ENCODE measurements around the gene VPS72. TPM values are rescaled to one million over a fixed set of nuclear protein-coding genes. Genes with fewer than 3 reads are reported as not detected.
A peak's percentile ranks its signal among the peaks of the same experiment; 100 is the strongest.
"Not testable (repeated sequence)": the region's sequence is repeated elsewhere in the genome, so short reads cannot be mapped to it uniquely, and the experiment has no call there.

The VPS72 gene
- total RNA-seq, 1 experiment from 2014 or later = 66.6 TPM

- peak overlapping the region; percentile 64 for H3K4me3 ChIP-seq
- DNase-seq (ENCODE audit: low read depth in 1 of 2, low spot score in 2 of 2) = no peak
- no peaks in the 10 kb centered on the region for H3K9me3 ChIP-seq (replicated peaks)
- peaks cover 25% of the 10 kb centered on the region for H3K4me1 ChIP-seq (replicated peaks)
- H3K27me3 ChIP-seq (replicated peaks) = no peaks in the 10 kb centered on the region
- peaks cover 23% of the 10 kb centered on the region for H3K36me3 ChIP-seq
- peak overlapping the region; percentile 74 for H3K27ac ChIP-seq
Observed at GRCh38 chr1:151197863-151198253, 7.9 kb upstream of the VPS72 start.

DNA sequence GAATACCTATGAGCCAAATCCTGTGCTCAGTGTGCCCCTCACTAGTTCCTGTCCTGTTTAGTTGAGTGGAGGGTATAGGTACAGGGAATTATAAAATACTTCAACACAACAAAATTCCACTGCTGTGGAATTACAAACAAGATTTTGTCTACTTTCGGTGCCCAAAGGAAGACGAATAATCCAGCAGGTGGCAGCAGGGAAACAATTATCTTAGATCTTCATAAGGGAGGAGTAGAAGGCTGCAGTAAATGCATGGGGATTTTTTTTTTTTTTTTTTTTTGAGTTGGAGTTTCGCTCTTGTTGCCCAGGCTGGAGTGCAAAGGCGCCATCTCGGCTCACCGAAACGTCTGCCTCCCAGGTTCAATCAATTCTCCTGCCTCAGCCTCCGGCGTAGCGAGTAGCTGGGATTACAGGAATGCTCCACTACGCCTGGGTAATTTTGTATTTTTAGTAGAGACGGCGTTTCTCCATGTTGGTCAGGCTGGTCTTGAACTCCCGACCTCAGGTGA lies 6.3 kb upstream of the VPS72 start:
- H3K4me3 ChIP-seq = peak overlapping the region; percentile 30
- H3K27ac ChIP-seq = peak overlapping the region; percentile 90
- H3K27me3 ChIP-seq (replicated peaks) = no peaks in the 10 kb centered on the region

GRCh38 chr1:151194894-151195594 lies 5.0 kb upstream of the VPS72 start:
- H3K9me3 ChIP-seq (replicated peaks); H3K36me3 ChIP-seq; H3K27me3 ChIP-seq (replicated peaks): not testable (repeated sequence)
- H3K27ac ChIP-seq = peak overlapping the region; percentile 90
- peaks cover 23% of the 10 kb centered on the region for H3K4me1 ChIP-seq (replicated peaks)
- H3K4me3 ChIP-seq = peak overlapping the region; percentile 25
- DNase-seq (ENCODE audit: low read depth in 1 of 2, low spot score in 2 of 2) = peak; percentile 79 to 93

More for the DNA sequence above, 6.3 kb upstream of the VPS72 start:
- Histone ChIP-seq H3K36me3 (peaks cover 8% of the 10 kb centered on the region), H3K4me1 (replicated peaks) (peaks cover 23% of the 10 kb centered on the region), H3K9me3 (replicated peaks) (no peaks in the 10 kb centered on the region)
- peak; percentile 77 to 84 for DNase-seq (ENCODE audit: low read depth in 1 of 2, low spot score in 2 of 2)

DNA sequence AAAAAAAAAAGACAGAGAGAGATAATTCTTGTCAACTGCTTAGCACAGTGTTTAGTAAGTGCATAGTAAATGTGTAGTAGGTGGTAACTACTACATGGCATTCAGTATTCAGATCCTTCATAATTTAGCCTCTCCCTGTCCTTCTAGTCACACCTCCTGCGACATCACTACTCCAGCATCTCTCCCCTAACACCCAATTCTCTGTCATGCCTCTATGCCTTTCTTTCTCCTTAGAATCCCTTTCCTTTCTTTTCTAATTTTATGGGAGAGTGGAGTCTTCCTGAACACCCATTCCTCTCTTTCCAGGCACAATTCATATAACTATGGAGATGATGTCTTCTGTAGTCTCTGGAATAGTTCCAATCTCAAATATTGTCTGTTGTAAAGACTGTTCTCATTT lies 3.9 kb upstream of the VPS72 start:
- no peak overlapping the region for H3K4me3 ChIP-seq
- H3K27me3 ChIP-seq (replicated peaks) = no peaks in the 10 kb centered on the region
- peaks cover 2% of the 10 kb centered on the region for H3K36me3 ChIP-seq
- no peak overlapping the region for H3K27ac ChIP-seq
- peaks cover 27% of the 10 kb centered on the region for H3K4me1 ChIP-seq (replicated peaks)
- no peak for DNase-seq (ENCODE audit: low read depth in 1 of 2, low spot score in 2 of 2)
- H3K9me3 ChIP-seq (replicated peaks) = no peaks in the 10 kb centered on the region

DNA sequence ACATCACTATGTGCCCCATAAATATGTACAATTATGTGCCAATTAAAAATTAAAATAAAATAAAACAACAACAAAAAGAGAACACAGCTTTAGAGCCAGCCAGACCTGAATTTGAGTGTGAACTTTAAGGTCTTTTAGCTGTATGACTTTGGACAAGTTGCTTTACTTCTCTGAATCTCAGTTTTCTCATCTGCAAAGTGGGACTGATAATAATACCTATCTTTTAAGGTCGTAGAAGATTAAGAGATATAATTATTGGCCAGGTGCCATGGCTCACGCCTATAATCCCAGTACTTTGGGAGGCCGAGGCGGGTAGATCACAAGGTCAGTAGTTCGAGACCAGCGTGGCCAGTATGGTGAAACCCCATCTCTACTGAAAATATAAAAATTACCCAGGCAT lies 3.3 kb upstream of the VPS72 start:
- Histone ChIP-seq H3K4me3 (no peak overlapping the region), H3K27ac (no peak overlapping the region), H3K9me3 (replicated peaks) (no peaks in the 10 kb centered on the region), H3K27me3 (replicated peaks) (no peaks in the 10 kb centered on the region), H3K36me3 (no peaks in the 10 kb centered on the region), H3K4me1 (replicated peaks) (peaks cover 32% of the 10 kb centered on the region)
- no peak for DNase-seq (ENCODE audit: low read depth in 1 of 2, low spot score in 2 of 2)

GRCh38 chr1:151192047-151192446 lies 2.0 kb upstream of the VPS72 start:
- no peak overlapping the region for H3K4me3 ChIP-seq
- peaks cover 26% of the 10 kb centered on the region for H3K4me1 ChIP-seq (replicated peaks)
- H3K27me3 ChIP-seq (replicated peaks) = no peaks in the 10 kb centered on the region
- no peak for DNase-seq (ENCODE audit: low read depth in 1 of 2, low spot score in 2 of 2)
- H3K9me3 ChIP-seq (replicated peaks) = no peaks in the 10 kb centered on the region
- H3K27ac ChIP-seq = no peak overlapping the region
- H3K36me3 ChIP-seq = no peaks in the 10 kb centered on the region

GRCh38 chr1:151188667-151189066 lies 1.3 kb downstream of the VPS72 start:
- not testable (repeated sequence) for H3K9me3 ChIP-seq (replicated peaks); H3K27me3 ChIP-seq (replicated peaks); H3K27ac ChIP-seq; DNase-seq (ENCODE audit: low read depth in 1 of 2, low spot score in 2 of 2)
- peaks cover 14% of the 10 kb centered on the region; the same call in 1 of the 2 replicates for H3K4me1 ChIP-seq (replicated peaks)
- H3K36me3 ChIP-seq = peaks cover 23% of the 10 kb centered on the region
- peak overlapping the region; percentile 57; the same call in 1 of the 2 replicates for H3K4me3 ChIP-seq

DNA sequence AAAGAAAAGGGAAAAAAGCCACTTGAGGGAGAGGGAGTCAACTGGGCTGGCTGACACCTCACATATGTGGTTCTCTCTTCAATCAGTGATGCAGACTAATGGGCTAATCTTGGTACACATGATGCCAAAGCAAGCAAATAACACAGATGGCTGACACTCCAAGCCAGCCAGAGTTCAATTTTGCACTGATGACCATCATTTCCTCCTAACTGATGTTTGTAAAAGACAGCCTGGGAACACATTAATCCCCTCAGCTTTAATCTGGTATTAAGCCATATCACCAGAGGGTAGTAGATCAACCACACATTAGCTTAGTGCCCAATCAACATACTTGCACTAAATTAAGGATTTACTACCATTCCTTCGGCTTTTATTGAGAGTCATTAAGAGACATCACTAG lies 2.8 kb downstream of the VPS72 start:
- H3K4me3 ChIP-seq = no peak overlapping the region
- DNase-seq (ENCODE audit: low read depth in 1 of 2, low spot score in 2 of 2) = no peak
- no peaks in the 10 kb centered on the region for H3K9me3 ChIP-seq (replicated peaks)
- no peak overlapping the region for H3K27ac ChIP-seq
- H3K4me1 ChIP-seq (replicated peaks) = peaks cover 14% of the 10 kb centered on the region; the same call in 1 of the 2 replicates
- peaks cover 38% of the 10 kb centered on the region for H3K36me3 ChIP-seq
- no peaks in the 10 kb centered on the region for H3K27me3 ChIP-seq (replicated peaks)

DNA sequence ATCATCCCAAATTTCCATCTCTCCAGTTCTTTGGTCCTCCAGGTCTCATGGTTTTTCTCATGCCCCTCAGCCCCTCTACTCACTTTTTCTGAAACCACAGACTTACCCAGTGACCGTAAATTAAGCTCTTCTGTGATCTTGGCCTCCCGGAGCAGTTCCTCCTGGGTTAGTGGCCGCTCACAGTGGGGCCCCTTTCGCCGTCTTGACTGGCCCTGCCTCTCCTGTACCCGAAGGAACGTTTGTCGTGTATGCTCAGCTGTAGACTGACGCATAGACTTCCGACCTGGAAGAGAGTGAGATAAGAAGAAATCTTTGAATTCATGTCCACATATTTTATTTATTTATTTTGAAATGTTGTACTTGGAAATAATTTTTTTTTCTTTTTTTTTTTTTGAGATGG lies 5.8 kb downstream of the VPS72 start:
- Histone ChIP-seq H3K27me3 (replicated peaks) (no peaks in the 10 kb centered on the region), H3K27ac (no peak overlapping the region), H3K9me3 (replicated peaks) (no peaks in the 10 kb centered on the region), H3K36me3 (peaks cover 61% of the 10 kb centered on the region), H3K4me1 (replicated peaks) (0 out of 2 replicates have a peak, but pooled peaks cover 9% of the 10 kb centered on the region), H3K4me3 (no peak overlapping the region)
- no peak for DNase-seq (ENCODE audit: low read depth in 1 of 2, low spot score in 2 of 2)

DNA sequence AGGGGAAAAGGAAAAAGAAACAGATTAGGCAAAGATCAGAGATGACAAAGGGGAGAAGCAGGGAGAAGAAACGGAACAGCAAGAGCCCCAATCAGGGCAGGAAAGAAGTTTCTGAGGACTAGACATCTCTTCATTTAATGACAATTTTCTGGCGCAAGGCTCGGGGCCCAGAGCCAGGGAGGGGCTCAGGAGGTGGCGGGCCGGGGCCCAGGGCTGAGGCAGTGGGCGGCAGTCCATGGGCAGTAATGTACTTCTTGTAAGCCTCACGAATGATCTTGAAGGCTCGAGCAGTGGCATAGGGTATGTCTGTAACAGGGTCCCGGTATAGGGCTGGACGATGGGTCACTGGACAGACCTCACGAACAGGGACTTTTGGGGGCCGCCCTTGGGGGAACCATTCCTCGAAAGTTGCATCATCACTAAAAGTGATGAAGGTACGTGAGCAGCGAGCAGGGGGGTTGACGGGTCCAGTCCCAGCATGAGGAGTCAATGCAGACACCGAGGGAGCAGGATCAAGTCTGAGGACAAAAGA lies 13.4 kb downstream of the VPS72 start:
- no peaks in the 10 kb centered on the region for H3K9me3 ChIP-seq (replicated peaks)
- no peaks in the 10 kb centered on the region for H3K4me1 ChIP-seq (replicated peaks)
- no peak overlapping the region for H3K4me3 ChIP-seq
- peaks cover 61% of the 10 kb centered on the region for H3K36me3 ChIP-seq
- DNase-seq (ENCODE audit: low read depth in 1 of 2, low spot score in 2 of 2) = no peak
- no peaks in the 10 kb centered on the region for H3K27me3 ChIP-seq (replicated peaks)
- H3K27ac ChIP-seq = no peak overlapping the region

GRCh38 chr1:151175863-151176262 lies 14.1 kb downstream of the VPS72 start, which contains the start of gene TMOD4:
TMOD4 (minus strand) TSS chr1:151175981; CDS start chr1:151174875, 1,106 bp downstream.
- Histone ChIP-seq H3K27ac (no peak within 1 kb of the TSS), H3K4me1 (replicated peaks) (no peaks in the 10 kb centered on the region), H3K9me3 (replicated peaks) (no peaks in the 10 kb centered on the region), H3K36me3 (peaks cover 56% of the 10 kb centered on the region), H3K4me3 (no peak within 1 kb of the TSS), H3K27me3 (replicated peaks) (no peaks in the 10 kb centered on the region)
- no peak for DNase-seq (ENCODE audit: low read depth in 1 of 2, low spot score in 2 of 2)

- Histone ChIP-seq H3K4me3 (no peak overlapping the region), H3K9me3 (replicated peaks) (no peaks in the 10 kb centered on the region), H3K4me1 (replicated peaks) (no peaks in the 10 kb centered on the region), H3K27me3 (replicated peaks) (no peaks in the 10 kb centered on the region), H3K36me3 (peaks cover 57% of the 10 kb centered on the region), H3K27ac (no peak overlapping the region)
- DNase-seq (ENCODE audit: low read depth in 1 of 2, low spot score in 2 of 2) = no peak
Observed at GRCh38 chr1:151175041-151175741, 14.8 kb downstream of the VPS72 start.

GRCh38 chr1:151171190-151171589 lies 18.8 kb downstream of the VPS72 start:
- H3K4me1 ChIP-seq (replicated peaks) = peaks cover 9% of the 10 kb centered on the region
- peaks cover 56% of the 10 kb centered on the region for H3K36me3 ChIP-seq
- no peak for DNase-seq (ENCODE audit: low read depth in 1 of 2, low spot score in 2 of 2)
- H3K4me3 ChIP-seq = no peak overlapping the region
- H3K27me3 ChIP-seq (replicated peaks) = no peaks in the 10 kb centered on the region
- no peak overlapping the region for H3K27ac ChIP-seq
- H3K9me3 ChIP-seq (replicated peaks) = no peaks in the 10 kb centered on the region

DNA sequence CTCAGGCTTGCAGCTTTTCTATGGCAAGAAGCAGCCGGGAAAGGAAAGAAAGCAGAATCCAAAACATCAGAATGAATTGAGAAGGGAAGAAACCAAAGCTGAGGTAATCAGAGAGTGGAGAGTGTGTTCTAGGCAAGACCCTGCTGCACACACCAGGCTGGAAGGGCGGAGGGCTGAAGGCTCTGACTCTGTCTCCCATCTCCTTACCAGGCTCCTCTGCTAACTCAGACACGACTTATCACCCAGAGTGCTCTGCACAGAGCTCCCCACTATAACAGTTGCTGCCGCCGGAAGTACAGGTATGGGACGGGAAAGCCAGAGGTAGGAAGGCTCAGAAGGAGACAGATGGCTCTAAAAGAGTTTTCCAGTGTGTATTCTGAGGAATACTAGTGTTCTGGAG lies 22.9 kb downstream of the VPS72 start:
- H3K27me3 ChIP-seq (replicated peaks) = no peaks in the 10 kb centered on the region
- no peak overlapping the region for H3K27ac ChIP-seq
- peak overlapping the region; percentile 51 for H3K4me3 ChIP-seq
- H3K4me1 ChIP-seq (replicated peaks) = peaks cover 19% of the 10 kb centered on the region
- no peaks in the 10 kb centered on the region for H3K9me3 ChIP-seq (replicated peaks)
- DNase-seq (ENCODE audit: low read depth in 1 of 2, low spot score in 2 of 2) = no peak
- peaks cover 45% of the 10 kb centered on the region for H3K36me3 ChIP-seq

All from SJSA1 (cell line).